Measurements from ENCODE around the gene PELI1. TPM values are rescaled to one million over a fixed set of nuclear protein-coding genes. Genes with fewer than 3 reads are reported as not detected.

The PELI1 gene
- total RNA-seq, 4 donors from 2014 or later, result 26.2 to 54.7 (median 37.4) TPM

GRCh38 chr2:64151476-64151875, 7.3 kb upstream of the PELI1 start:
- no peak for DNase-seq
- H3K27ac ChIP-seq, result no peak overlapping the region
- H3K4me1 ChIP-seq, result no peaks in the 10 kb centered on the region
- no peak for TF ChIP-seq POLR2A (IDR thresholded peaks at IDR 0.05)
- TF ChIP-seq, protein P1, sequence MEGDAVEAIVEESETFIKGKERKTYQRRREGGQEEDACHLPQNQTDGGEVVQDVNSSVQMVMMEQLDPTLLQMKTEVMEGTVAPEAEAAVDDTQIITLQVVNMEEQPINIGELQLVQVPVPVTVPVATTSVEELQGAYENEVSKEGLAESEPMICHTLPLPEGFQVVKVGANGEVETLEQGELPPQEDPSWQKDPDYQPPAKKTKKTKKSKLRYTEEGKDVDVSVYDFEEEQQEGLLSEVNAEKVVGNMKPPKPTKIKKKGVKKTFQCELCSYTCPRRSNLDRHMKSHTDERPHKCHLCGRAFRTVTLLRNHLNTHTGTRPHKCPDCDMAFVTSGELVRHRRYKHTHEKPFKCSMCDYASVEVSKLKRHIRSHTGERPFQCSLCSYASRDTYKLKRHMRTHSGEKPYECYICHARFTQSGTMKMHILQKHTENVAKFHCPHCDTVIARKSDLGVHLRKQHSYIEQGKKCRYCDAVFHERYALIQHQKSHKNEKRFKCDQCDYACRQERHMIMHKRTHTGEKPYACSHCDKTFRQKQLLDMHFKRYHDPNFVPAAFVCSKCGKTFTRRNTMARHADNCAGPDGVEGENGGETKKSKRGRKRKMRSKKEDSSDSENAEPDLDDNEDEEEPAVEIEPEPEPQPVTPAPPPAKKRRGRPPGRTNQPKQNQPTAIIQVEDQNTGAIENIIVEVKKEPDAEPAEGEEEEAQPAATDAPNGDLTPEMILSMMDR (IDR thresholded peaks at IDR 0.05), result no peak
- no peaks in the 10 kb centered on the region for H3K27me3 ChIP-seq
- intact Hi-C loops (cut with DNase I; ENCODE audit: low total_unique reads), result no loop called here
- no peak overlapping the region for H3K4me3 ChIP-seq
- no peaks in the 10 kb centered on the region for H3K9me3 ChIP-seq
- no peaks in the 10 kb centered on the region for H3K36me3 ChIP-seq

- Histone ChIP-seq H3K4me1 (peaks cover 2 to 3% of the 10 kb centered on the region in 2 donors), H3K9me3 (no peaks in the 10 kb centered on the region), H3K27ac (no peak overlapping the region), H3K27me3 (no peaks in the 10 kb centered on the region), H3K36me3 (no peaks in the 10 kb centered on the region), H3K4me3 (no peak overlapping the region)
- no peak for DNase-seq
- intact Hi-C loops (cut with DNase I; ENCODE audit: low total_unique reads), result loop anchor here (10.0 kb wide), 1 partner anchor 59 kb away; no protein-coding TSS in a partner anchor
- TF ChIP-seq, protein P1 (IDR thresholded peaks at IDR 0.05), result no peak
- TF ChIP-seq POLR2A (IDR thresholded peaks at IDR 0.05), result no peak
Measured at GRCh38 chr2:64145714-64146113, 1.5 kb upstream of the PELI1 start.

DNA sequence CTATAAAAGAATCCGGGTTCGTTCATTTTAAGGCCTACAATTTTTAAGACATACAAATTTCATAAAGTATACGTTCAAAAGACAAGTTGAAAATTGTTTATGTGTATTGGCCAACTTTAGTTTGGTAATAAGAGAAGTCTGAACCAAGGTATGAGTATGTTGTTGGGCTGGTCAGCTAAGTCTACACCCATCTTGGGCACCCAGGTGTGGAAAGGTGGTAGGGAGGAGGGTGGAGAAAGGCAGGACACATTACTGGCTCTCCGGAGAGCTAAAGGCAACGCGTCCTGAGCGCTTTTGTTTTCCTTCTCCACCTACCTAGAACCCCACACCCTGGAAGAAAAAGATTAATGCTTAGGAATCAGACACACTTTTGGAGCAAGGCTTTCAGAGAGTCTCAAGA, 899 bp upstream of the PELI1 start:
- no peak for DNase-seq
- H3K9me3 ChIP-seq, result no peaks in the 10 kb centered on the region
- intact Hi-C loops (cut with DNase I; ENCODE audit: low total_unique reads), result loop anchor here (10.0 kb wide), 1 partner anchor 60 kb away; no protein-coding TSS in a partner anchor
- peaks cover 2 to 3% of the 10 kb centered on the region in 2 donors for H3K4me1 ChIP-seq
- H3K4me3 ChIP-seq, result no peak overlapping the region
- H3K27me3 ChIP-seq, result no peaks in the 10 kb centered on the region
- no peak for TF ChIP-seq POLR2A (IDR thresholded peaks at IDR 0.05)
- TF ChIP-seq, protein P1 (IDR thresholded peaks at IDR 0.05), result no peak
- H3K27ac ChIP-seq, result no peak overlapping the region
- no peaks in the 10 kb centered on the region for H3K36me3 ChIP-seq

- DNase-seq, result peak in 1 of 2 donors; percentile 37
Measured at GRCh38 chr2:64143169-64144056, 807 bp downstream of the PELI1 start.

More at GRCh38 chr2:64143169-64144056, 807 bp downstream of the PELI1 start:
- Histone ChIP-seq H3K4me1 (peaks cover 2 to 10% of the 10 kb centered on the region in 2 donors), H3K36me3 (no peaks in the 10 kb centered on the region), H3K27ac (peak overlapping the region; percentile 94 to 99), H3K4me3 (peak overlapping the region; percentile 73 to 99), H3K27me3 (no peaks in the 10 kb centered on the region), H3K9me3 (no peaks in the 10 kb centered on the region)
- no peak for TF ChIP-seq POLR2A (IDR thresholded peaks at IDR 0.05)
- TF ChIP-seq, protein P1 (IDR thresholded peaks at IDR 0.05), result no peak
- intact Hi-C loops (cut with DNase I; ENCODE audit: low total_unique reads), result loop anchor here (10.0 kb wide), 1 partner anchor 61 kb away; no protein-coding TSS in a partner anchor

Measured in uterus (tissue), 4 donors.